HG02970 (cell line): ENCODE measurements around the gene CPA1.

ENCODE experiments used
- ATAC-seq: cut with Tn5 transposase; IDR thresholded peaks from one replicate; pipeline ENCODE4 v1.9.1; 2021; ENCODE audit warnings: mild to moderate bottlenecking, moderate library complexity, moderate number of reproducible peaks; ENCODE audit not compliant: unreplicated experiment, low FRiP score

The CPA1 gene

GRCh38 chr7:130379921-130380860 is at the start of gene CPA1:
CPA1 (plus strand) TSS chr7:130380494; CDS start chr7:130380521, 27 bp downstream.
- ATAC-seq, result no peak

DNA sequence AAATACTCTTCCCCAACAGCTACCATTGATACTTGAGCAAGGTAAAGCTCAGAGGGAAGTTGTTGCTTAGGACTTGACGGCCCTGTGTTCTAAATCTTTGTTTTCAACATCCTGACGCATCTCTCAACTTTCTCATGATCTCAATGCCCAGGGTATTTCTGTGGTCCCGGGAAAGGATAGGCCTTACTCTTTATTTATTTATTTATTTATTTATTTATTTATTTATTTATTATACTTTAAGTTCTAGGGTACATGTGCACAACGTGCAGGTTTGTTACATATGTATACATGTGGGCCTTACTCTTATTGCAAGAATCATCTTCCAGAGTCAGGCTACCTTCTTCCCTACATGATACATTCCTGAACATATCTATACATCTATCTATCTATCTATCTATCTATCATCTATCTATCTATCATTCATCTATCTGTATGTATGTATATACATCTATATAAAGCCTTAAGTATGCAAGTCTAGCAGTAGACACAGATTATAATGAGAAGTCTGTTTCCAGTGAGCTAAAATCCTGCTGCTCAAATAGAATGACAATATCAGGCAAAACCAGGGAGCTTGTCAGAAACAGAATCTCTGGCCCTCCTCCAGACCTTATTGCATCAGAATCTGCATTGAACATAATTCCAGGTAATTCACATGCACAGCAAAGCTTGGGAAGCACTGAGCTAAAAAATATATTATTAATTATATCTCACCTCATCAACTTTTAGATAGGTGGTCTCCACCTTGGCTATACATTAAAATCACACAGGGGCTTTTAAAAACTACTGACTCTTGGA is 47.8 kb upstream of the CPA1 start:
- no peak for ATAC-seq

DNA sequence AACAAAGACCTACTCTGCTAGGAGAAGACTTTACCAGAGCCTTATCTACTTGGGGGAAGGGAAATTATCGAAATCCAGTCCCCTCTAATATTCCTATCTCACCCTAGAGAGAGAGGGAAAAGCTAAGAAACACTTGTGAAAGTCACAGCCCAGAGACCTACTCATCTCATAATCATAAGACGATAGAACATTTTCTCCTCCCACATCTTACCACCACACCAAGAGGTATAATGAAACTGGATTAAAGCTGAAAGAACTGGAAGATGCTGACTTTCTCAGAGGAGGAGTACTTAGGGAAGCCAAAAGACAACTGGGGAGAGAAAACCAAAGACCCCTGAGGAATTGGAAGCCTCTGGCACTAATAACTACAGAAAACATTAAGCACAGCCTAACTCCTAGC is 46.5 kb upstream of the CPA1 start:
- no peak for ATAC-seq

- no peak for ATAC-seq
Observed at GRCh38 chr7:130334274-130334673, 46.0 kb upstream of the CPA1 start.

DNA sequence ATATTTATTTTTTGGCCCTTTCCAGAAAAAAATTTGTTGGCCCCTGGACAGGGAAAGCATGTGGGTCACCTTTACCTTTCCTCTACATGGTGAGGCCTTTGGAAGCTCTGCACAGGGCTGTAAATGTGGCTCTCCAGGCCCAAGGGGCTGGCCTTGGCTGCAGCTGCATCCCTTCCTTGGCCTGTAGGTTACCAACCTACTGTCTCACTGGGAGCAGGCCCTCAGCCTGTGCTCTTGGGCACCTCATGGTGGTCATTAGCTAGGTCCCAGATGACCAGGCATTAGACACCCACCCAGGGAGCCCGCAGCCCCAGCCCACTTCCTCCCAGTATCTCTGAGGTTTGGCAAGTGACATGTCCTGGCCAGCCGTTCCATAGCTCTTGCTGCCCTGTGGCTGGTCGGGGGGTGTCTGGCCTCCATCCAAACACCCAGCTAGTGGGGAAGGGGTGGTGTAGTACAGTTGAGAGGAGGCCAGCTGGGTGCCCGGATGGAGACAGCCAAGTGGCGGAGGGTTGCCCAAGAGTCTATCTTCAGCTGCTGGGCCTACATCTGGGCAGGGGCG is 42.8 kb upstream of the CPA1 start:
- no peak for ATAC-seq

DNA sequence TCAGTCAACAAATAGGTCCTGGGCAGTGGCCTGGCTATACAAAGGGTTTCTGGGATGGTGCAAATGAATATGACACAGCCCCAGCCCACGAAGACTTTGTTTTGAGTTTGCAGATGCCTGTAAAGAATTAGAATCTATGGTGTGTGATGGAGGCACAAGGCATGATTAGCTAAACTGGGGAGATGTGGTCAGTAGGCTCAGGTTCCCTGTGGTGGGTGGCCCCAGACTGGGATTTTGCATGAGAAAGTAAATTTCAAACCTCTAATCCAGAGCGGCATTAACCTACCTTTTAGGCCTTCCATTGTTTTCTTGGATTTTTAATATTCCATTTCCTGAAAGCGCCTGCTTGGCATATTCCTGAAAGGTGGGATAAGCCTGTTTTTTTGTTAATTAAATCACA is 42.1 kb upstream of the CPA1 start:
- no peak for ATAC-seq

GRCh38 chr7:130341882-130342281 is 38.4 kb upstream of the CPA1 start:
- no peak for ATAC-seq

DNA sequence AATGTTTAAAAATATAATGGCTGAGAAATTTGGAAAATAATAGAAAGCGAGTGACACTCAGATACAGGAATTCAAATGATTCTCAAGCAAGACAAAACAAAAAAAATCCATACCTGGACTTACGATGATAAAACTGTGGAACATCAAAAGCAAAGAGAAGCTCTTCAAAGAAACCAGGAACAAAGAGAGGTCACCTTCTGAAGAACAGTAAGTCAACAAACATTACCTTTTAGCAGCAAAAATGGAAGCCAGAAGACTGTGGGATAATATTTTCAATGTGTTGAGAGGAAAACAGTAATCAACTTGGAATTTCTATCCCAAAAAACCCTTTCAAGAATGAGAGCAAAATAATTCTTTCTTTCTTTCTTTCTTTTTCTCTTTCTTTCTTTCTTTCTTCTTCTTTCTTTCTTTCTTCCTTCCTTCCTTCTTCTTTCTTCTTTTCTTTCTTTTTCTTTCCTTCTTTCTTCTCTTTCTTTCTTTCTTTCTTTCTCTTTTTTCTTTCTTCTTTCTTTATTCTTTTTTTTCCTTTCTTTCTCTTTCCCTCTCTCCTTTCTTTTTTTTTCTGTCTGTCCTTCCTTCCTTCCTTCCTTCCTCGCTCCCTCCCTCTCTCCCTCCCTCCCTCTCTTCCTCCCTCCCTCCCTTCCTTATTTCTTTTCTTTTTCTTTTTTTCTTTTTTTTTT is 37.5 kb upstream of the CPA1 start:
- no peak for ATAC-seq

DNA sequence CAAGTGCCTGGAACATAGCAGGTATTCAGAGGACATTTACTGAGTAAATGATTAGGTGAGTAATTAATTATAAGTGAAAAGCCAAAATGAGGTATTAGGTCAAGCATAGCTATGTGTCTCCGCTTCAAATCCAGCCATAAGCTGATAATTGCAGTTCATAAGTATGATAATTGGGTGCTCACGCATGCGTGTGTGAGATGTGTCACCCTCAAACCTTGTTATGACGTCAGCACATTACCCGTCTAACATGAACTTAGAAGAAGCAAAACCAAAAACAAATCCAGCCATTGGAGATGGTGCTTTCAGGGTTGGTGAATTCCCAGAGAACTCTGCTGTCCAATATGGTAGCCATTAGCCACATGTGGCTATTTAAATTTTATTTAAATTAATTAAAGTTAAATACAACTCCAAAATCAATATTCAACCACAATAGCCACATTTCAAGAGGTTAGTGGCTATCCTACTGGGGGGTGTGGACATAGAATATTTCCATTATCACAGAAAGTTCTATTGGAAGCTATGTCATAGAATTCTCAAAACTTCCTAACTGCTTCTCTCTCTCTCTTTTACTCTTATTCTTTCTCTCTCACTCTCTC is 35.9 kb upstream of the CPA1 start, which contains the start of gene CPA5:
TSS of gene CPA5 (plus strand) at position 546 of the 596 bp plus-strand sequence. CDS start 1,670 bp downstream, outside the sequence.
- no peak for ATAC-seq

- ATAC-seq, result no peak
Observed at GRCh38 chr7:130345136-130345535, 35.2 kb upstream of the CPA1 start.

GRCh38 chr7:130345725-130346124 is 34.6 kb upstream of the CPA1 start:
- no peak for ATAC-seq

- no peak for ATAC-seq
Observed at GRCh38 chr7:130346177-130346905, 34.0 kb upstream of the CPA1 start.

DNA sequence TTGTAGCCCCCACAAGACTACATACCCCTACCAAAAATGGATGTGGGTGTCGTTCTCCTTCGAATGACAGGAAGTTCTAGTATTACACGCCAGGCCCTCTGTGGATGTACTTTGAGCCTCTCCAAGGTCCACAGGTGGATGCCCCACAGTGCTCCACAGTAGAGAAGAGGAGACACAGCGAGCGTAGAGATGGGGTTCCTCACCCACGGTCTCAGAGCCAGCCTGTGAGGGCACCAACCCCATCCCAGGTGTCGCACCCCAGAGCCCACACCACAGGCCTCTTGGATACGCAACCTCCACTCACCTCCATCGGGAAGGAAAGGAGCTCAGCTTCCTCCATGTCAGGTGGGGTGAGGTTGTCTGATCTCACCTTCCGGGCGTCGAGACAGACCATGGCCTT is 33.4 kb upstream of the CPA1 start:
- ATAC-seq, result no peak

DNA sequence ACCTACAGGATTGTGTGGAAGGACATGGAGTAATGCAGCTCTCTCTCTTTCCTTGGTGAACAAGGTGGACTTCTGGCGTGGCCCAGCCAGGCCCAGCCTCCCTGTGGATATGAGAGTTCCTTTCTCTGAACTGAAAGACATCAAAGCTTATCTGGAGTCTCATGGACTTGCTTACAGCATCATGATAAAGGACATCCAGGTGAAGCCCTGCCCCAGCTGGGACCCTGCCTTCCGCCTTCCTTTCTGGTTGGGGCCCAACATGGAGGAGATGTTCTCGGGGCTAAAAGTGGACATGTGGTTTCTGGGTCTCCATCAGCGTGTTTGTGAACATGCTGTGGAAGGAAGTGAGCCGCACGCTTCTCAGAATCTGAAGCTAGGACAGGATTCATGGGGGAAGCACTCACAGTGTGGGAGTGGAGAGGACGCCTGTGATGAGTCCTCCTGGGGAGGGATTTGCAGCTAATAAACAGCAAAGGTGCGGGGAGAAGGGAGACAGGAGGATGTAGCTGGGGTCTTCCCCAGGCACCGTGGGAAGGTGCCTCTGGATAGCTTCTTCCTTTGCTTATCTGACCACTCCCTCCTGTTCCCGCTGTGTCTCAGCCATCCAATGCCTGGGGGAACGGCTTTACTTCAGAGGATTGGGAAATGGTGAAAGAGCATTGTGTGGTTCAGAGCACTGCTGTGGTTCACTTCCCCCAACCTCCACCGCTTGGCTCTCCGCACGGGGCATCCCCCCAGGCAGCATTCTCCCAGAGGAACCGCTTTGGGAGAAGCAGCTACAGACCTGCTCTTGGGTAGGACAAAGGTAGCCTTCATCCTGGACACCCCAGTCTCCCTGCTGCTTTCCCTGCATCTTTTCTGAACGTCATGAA is 30.1 kb upstream of the CPA1 start:
- ATAC-seq, result no peak

GRCh38 chr7:130350945-130351790 is 29.1 kb upstream of the CPA1 start:
- no peak for ATAC-seq

DNA sequence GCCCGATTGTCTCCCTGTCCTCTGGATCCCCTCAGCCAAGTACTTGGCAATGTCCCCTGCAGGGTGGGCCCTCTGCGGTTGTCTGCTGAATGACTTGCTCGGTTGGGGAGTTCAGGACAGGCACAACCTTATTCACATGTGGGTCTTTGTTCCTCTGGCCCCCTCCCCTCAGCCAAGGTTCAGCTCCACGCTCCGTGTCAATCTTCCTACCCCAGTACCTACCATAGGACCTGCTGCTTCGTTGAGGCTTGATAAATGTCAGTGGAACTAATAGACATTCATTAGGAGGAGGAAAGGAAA is 28.6 kb upstream of the CPA1 start:
- no peak for ATAC-seq

GRCh38 chr7:130352194-130353074 is 27.9 kb upstream of the CPA1 start:
- no peak for ATAC-seq
